Endothelial cell of umbilical vein (primary cell): ENCODE results near the gene PLD4. TPM values are rescaled to one million over a fixed set of nuclear protein-coding genes. Genes with fewer than 3 reads are reported as not detected.

Experiments used
- BruUV-seq: library from RNA; stranded (reverse); fragments of 400-500 nt; replicated peaks from 2 replicates; lab custom pipeline; 2021; lab: Mats Ljungman, UMichigan
- CTCF ChIA-PET: fragments of 300-600, 350-600 bp; sonication (Branson Sonifier 250); formaldehyde crosslinking; loops from one replicate; lab custom pipeline; 2021; ENCODE audit warnings: antibody characterized with exemption, inconsistent platforms; lab: Charles Lee
- POLR2A ChIA-PET: fragments of 300-600, 350-600 bp; sonication (Branson Sonifier 250); formaldehyde crosslinking; loops from one replicate; lab custom pipeline; 2021; ENCODE audit warnings: antibody characterized with exemption, inconsistent platforms; lab: Charles Lee
- DNase-seq: peaks from one replicate; pipeline ENCODE4 v3.0.0-alpha.2; 2011; ENCODE audit warnings: low read depth, low spot score
- FAIRE-seq: peaks from 2 replicates; lab custom pipeline; 2011; peaks lifted over from hg19 to GRCh38; lab: Jason Lieb, UNC
- H2AFZ ChIP-seq: 2 replicates; pipeline ENCODE4 v1.6.0; 2012; ENCODE audit warnings: low read depth, low read length, control low read depth, inconsistent platforms
- H3K27ac ChIP-seq: 2 replicates; pipeline ENCODE4 v1.5.1; 2011; ENCODE audit warnings: low read depth, mild to moderate bottlenecking, control low read depth, low read length, moderate library complexity; ENCODE audit not compliant: insufficient read depth
- H3K27me3 ChIP-seq, 2 experiments: 2 replicates each; pipeline versions ENCODE4 v1.6.0 to v1.6.1; 2011; ENCODE audit warnings: low read length in 2 of 2, mixed read lengths in 1 of 2; ENCODE audit not compliant: control insufficient read depth in 2 of 2, insufficient read depth in 2 of 2
- H3K36me3 ChIP-seq, 2 experiments: 2 replicates in 1 of 2; 3 replicates in 1 of 2; pipeline ENCODE4 v1.5.1; 2011; ENCODE audit warnings: low read length in 2 of 2, mild to moderate bottlenecking in 1 of 2, moderate library complexity in 1 of 2; ENCODE audit not compliant: control insufficient read depth in 2 of 2, insufficient read depth in 2 of 2; ENCODE audit errors: extremely low read depth in 1 of 2
- H3K4me1 ChIP-seq: 3 replicates; pipeline ENCODE4 v1.5.1; 2011; ENCODE audit warnings: mild to moderate bottlenecking, low read length; ENCODE audit not compliant: control insufficient read depth, insufficient read depth; ENCODE audit errors: extremely low read depth
- H3K4me2 ChIP-seq: 2 replicates; pipeline ENCODE4 v1.6.1; 2011; ENCODE audit warnings: low read length, control low read depth, mixed read lengths; ENCODE audit not compliant: insufficient read depth
- H3K4me3 ChIP-seq, 3 experiments: fragments of 200-600 bp in 1 of 3; sonication (generic), shearing (Covaris generic) in 1 of 3; replicated peaks in 1 of 3; 2 replicates each; pipeline ENCODE4 v1.5.1; 2011 to 2016; ENCODE audit warnings: control low read depth in 3 of 3, low read length in 3 of 3, mild to moderate bottlenecking in 2 of 3, inconsistent platforms in 1 of 3, low read depth in 1 of 3, moderate library complexity in 1 of 3; ENCODE audit not compliant: insufficient read depth in 1 of 3
- H3K79me2 ChIP-seq: 2 replicates; pipeline ENCODE4 v1.6.0; 2012; ENCODE audit warnings: low read length, inconsistent platforms; ENCODE audit not compliant: control insufficient read depth, insufficient read depth
- H3K9ac ChIP-seq: replicated peaks from 2 replicates; pipeline ENCODE3; 2011; ENCODE audit warnings: low read length, control low read depth; ENCODE audit not compliant: insufficient read depth; ENCODE audit errors: extremely low read depth
- H3K9me1 ChIP-seq: replicated peaks from 3 replicates; pipeline ENCODE4 v1.6.0; 2011; ENCODE audit warnings: mild to moderate bottlenecking, low read length; ENCODE audit not compliant: control insufficient read depth, insufficient read depth; ENCODE audit errors: extremely low read depth
- H3K9me3 ChIP-seq: replicated peaks from 2 replicates; pipeline ENCODE4 v1.5.1; 2012; ENCODE audit warnings: low read length, inconsistent platforms; ENCODE audit not compliant: control insufficient read depth, insufficient read depth
- H4K20me1 ChIP-seq: replicated peaks from 2 replicates; pipeline ENCODE3; 2011; ENCODE audit warnings: mild to moderate bottlenecking, low read length; ENCODE audit not compliant: control insufficient read depth, insufficient read depth; ENCODE audit errors: extremely low read depth
- EZH2 ChIP-seq: IDR thresholded peaks from 2 replicates; pipeline ENCODE4 v1.6.1; 2012; ENCODE audit warnings: borderline replicate concordance, low read depth, mild to moderate bottlenecking, moderate library complexity, low read length, inconsistent platforms; ENCODE audit not compliant: severe bottlenecking
- FOS ChIP-seq: IDR thresholded peaks from 2 replicates; pipeline ENCODE4 v1.6.1; 2011; ENCODE audit warnings: mild to moderate bottlenecking, low read length, moderate library complexity, borderline replicate concordance; ENCODE audit not compliant: insufficient read depth
- GATA2 ChIP-seq: IDR thresholded peaks from 2 replicates; pipeline ENCODE4 v1.7.0; 2011; ENCODE audit warnings: low read depth, mild to moderate bottlenecking, moderate library complexity, mixed read lengths, low read length; ENCODE audit not compliant: insufficient read length, insufficient read depth
- JUN ChIP-seq: IDR thresholded peaks from 2 replicates; pipeline ENCODE4 v1.6.1; 2011; ENCODE audit warnings: borderline replicate concordance, low read depth; ENCODE audit not compliant: insufficient read length, insufficient read depth
- MYC ChIP-seq: IDR thresholded peaks from one replicate; pipeline ENCODE4 v1.6.1; 2011; ENCODE audit warnings: mild to moderate bottlenecking, low read depth, low read length
- POLR2A ChIP-seq: IDR thresholded peaks from 2 replicates; pipeline ENCODE4 v1.6.1; 2012; ENCODE audit warnings: low read depth, mild to moderate bottlenecking, control low read depth, low read length
- POLR2AphosphoS5 ChIP-seq: IDR thresholded peaks from 2 replicates; pipeline ENCODE4 v1.6.1; 2012; ENCODE audit warnings: low read depth, mild to moderate bottlenecking, control low read depth, low read length, moderate library complexity; ENCODE audit not compliant: insufficient read depth
- dilution Hi-C: fragments of 300-500 bp; cut with MboI; formaldehyde crosslinking; loops from one replicate; pipeline ENCODE4 v1.15.0; 2019; ENCODE audit warnings: low sequenced_read_pairs; ENCODE audit not compliant: extremely low pct_ligation_motif_present
- intact Hi-C: fragments of 100-400 bp; cut with micrococcal nuclease; formaldehyde crosslinking; loops from one replicate; pipeline ENCODE4 v1.10.0; 2022
- polyA plus RNA-seq, 4 experiments: library from polyadenylated mRNA; depleted of rRNA in 3 of 4; stranded (reverse) in 3 of 4; unstranded in 1 of 4; fragments of >200 nt; gene quantifications; 2 replicates each; pipeline versions ENCODE4 v1.2.1 to v1.2.3, GENCODE V29; 2011 to 2012; ENCODE audit warnings: missing spikeins in 1 of 4
- total RNA-seq: library from RNA; stranded (reverse); gene quantifications from 2 replicates; pipeline ENCODE4 v1.2.3, GENCODE V29; 2021
- TF ChIP-seq, protein P1 (sequence below), 2 donors: IDR thresholded peaks; 1 replicate in 1 of 2; 2 replicates in 1 of 2; pipeline ENCODE4 v1.5.1; 2011; ENCODE audit warnings: low read length in 2 of 2, mild to moderate bottlenecking in 2 of 2, moderate library complexity in 2 of 2, control low read depth in 1 of 2, inconsistent platforms in 1 of 2, low read depth in 1 of 2; ENCODE audit not compliant: insufficient read depth in 1 of 2; ENCODE audit errors: extremely low read depth in 1 of 2
- TF ChIP-seq, protein P2 (sequence below): IDR thresholded peaks from 2 replicates; pipeline ENCODE4 v1.6.1; 2011; ENCODE audit not compliant: insufficient read depth, insufficient read length

Gene PLD4
- total and polyA plus RNA-seq, 2 donors (not counting 3 experiments of a cell fraction or from before 2014, with no cell fraction given), result 0.01 to 0.11 TPM

DNA sequence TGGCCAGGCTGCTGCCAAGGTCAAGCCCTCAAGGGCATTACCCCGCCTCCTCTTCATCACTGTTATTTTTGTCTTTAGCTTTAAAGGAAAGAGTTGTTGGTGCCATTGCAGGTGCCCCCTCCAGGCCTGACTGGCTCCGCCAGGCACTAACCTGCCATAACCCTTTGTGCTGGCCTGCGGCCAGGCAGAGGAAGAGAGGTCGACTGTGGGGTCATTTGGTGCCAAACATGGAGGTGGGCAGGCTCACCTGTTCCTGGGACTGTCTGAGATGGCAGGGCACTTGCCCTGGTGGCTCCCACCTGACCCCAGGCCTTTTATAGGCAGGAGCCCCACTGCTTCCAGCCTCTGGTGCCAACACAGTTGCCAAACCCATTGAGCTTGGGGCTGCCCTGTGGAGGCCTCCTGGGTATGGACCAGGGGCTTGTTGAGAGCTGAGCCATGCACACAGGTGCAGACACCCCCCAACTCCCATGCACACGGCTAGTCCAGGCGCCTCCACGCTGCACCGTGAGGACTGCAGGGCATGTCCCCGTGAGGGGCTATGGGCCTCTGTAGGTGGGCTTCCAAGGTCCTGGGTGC, 29.4 kb upstream of the PLD4 start:
- H2AFZ ChIP-seq, result no peak overlapping the region
- no peak overlapping the region for H3K9ac ChIP-seq
- H3K36me3 ChIP-seq, result no peaks in the 10 kb centered on the region
- CTCF ChIA-PET, result interaction anchor here (0.7 to 2.9 kb wide), 11 partner anchors 10 to 191 kb away, joined by 3 to 14 read pairs (median 4); partner anchors contain the start of gene PLD4
- no peak overlapping the region for H3K4me2 ChIP-seq
- H3K27me3 ChIP-seq, result no peaks in the 10 kb centered on the region
- POLR2A ChIA-PET, result no interaction called here
- H3K9me3 ChIP-seq, result no peaks in the 10 kb centered on the region
- no peaks in the 10 kb centered on the region for H3K79me2 ChIP-seq
- DNase-seq, result no peak
- no peaks in the 10 kb centered on the region for H4K20me1 ChIP-seq
- intact Hi-C loops (no loop called here), dilution Hi-C loops (no loop called here)
- no peak for FAIRE-seq
- peaks cover 16% of the 10 kb centered on the region for H3K4me1 ChIP-seq
- no peak for TF ChIP-seq MYC
- TF ChIP-seq POLR2AphosphoS5, result no peak
- TF ChIP-seq, protein P1, sequence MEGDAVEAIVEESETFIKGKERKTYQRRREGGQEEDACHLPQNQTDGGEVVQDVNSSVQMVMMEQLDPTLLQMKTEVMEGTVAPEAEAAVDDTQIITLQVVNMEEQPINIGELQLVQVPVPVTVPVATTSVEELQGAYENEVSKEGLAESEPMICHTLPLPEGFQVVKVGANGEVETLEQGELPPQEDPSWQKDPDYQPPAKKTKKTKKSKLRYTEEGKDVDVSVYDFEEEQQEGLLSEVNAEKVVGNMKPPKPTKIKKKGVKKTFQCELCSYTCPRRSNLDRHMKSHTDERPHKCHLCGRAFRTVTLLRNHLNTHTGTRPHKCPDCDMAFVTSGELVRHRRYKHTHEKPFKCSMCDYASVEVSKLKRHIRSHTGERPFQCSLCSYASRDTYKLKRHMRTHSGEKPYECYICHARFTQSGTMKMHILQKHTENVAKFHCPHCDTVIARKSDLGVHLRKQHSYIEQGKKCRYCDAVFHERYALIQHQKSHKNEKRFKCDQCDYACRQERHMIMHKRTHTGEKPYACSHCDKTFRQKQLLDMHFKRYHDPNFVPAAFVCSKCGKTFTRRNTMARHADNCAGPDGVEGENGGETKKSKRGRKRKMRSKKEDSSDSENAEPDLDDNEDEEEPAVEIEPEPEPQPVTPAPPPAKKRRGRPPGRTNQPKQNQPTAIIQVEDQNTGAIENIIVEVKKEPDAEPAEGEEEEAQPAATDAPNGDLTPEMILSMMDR (IDR thresholded peaks at IDR 0.05; ENCODE audit: extremely low read depth in 1 of 2, insufficient read depth in 1 of 2, low read depth in 1 of 2, low read length in 2 of 2), result no peak
- TF ChIP-seq GATA2, result no peak
- TF ChIP-seq EZH2, result no peak
- TF ChIP-seq, protein P2, sequence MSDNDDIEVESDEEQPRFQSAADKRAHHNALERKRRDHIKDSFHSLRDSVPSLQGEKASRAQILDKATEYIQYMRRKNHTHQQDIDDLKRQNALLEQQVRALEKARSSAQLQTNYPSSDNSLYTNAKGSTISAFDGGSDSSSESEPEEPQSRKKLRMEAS, result no peak
- TF ChIP-seq POLR2A, result no peak
- TF ChIP-seq JUN, result no peak
- TF ChIP-seq FOS, result no peak
- no peak overlapping the region for H3K27ac ChIP-seq
- no peak overlapping the region for H3K4me3 ChIP-seq
- TSS peak; percentile 38 for BruUV-seq
- H3K9me1 ChIP-seq, result no peaks in the 10 kb centered on the region
